HepG2 (cell line): ENCODE data around the gene SMIM36. TPM values are rescaled to one million over a fixed set of nuclear protein-coding genes. Genes with fewer than 3 reads are reported as not detected.

Source experiments
- ATAC-seq: fragments of 200-7000 bp; cut with Tn5 transposase; 3 replicates; pipeline ENCODE4 v1.9.1; 2020; ENCODE audit warnings: mild to moderate bottlenecking, moderate library complexity
- BruUV-seq: library from RNA; stranded (reverse); fragments of 400-500 nt; replicated peaks from 2 replicates; lab custom pipeline; 2021; lab: Mats Ljungman, UMichigan
- CTCF ChIA-PET: fragments of 300-600 bp; formaldehyde crosslinking; extraction: SDS; loops from one replicate; lab custom pipeline; 2021; ENCODE audit warnings: low total read pairs, inconsistent platforms, low intra/inter-chr PET ratio; lab: Yijun Ruan, JAX
- POLR2A ChIA-PET: fragments of 350-600 bp; sonication (Branson Sonifier 250); formaldehyde crosslinking; loops from one replicate; lab custom pipeline; 2020; ENCODE audit warnings: antibody characterized with exemption, inconsistent platforms; lab: Yijun Ruan, JAX
- DNase-seq: peaks from one replicate; pipeline ENCODE4 v3.0.0-alpha.2; 2015; ENCODE audit warnings: low spot score
- FAIRE-seq: peaks from 3 replicates; lab custom pipeline; 2011; peaks lifted over from hg19 to GRCh38; lab: Jason Lieb, UNC
- H2AFZ ChIP-seq: one replicate; pipeline ENCODE4 v1.6.1; 2011; ENCODE audit warnings: low read length, inconsistent platforms
- H3K27ac ChIP-seq: fragments of 300-600 bp; 3 replicates; pipeline ENCODE4 v1.8.0; 2011; ENCODE audit warnings: mixed run types, mild to moderate bottlenecking, mixed read lengths, low read length, inconsistent platforms; ENCODE audit not compliant: insufficient read depth; ENCODE audit errors: extremely low read length
- H3K27me3 ChIP-seq, 2 experiments: fragments of 200-600 bp in 1 of 2; 2 replicates in 1 of 2; 3 replicates in 1 of 2; pipeline versions ENCODE4 v1.6.0 to v1.8.0; 2011; ENCODE audit warnings: low read length in 2 of 2, mild to moderate bottlenecking in 2 of 2, moderate library complexity in 2 of 2, inconsistent platforms in 1 of 2; ENCODE audit not compliant: insufficient read depth in 2 of 2, control insufficient read depth in 1 of 2
- H3K36me3 ChIP-seq, 2 experiments: fragments of 200-600 bp in 1 of 2; replicated peaks in 1 of 2; 2 replicates in 1 of 2; 3 replicates in 1 of 2; pipeline versions ENCODE4 v1.5.1 to v1.8.0; 2011; ENCODE audit warnings: low read length in 2 of 2, inconsistent platforms in 1 of 2; ENCODE audit not compliant: insufficient read depth in 2 of 2, control insufficient read depth in 1 of 2
- H3K4me1 ChIP-seq: 2 replicates; pipeline ENCODE4 v1.5.1; 2012; ENCODE audit warnings: low read length, inconsistent platforms; ENCODE audit not compliant: insufficient read depth
- H3K4me2 ChIP-seq: 2 replicates; pipeline ENCODE4 v1.6.0; 2011; ENCODE audit warnings: low read depth, low read length, inconsistent platforms
- H3K4me3 ChIP-seq, 3 experiments: fragments of 200-600 bp in 1 of 3; sonication (generic), shearing (Covaris generic) in 1 of 3; replicated peaks in 1 of 3; 2 replicates each; pipeline ENCODE4 v1.5.1; 2011 to 2016; ENCODE audit warnings: low read length in 3 of 3, inconsistent platforms in 2 of 3, low read depth in 2 of 3, mild to moderate bottlenecking in 2 of 3, control low read depth in 1 of 3, mixed read lengths in 1 of 3; ENCODE audit not compliant: insufficient read depth in 1 of 3
- H3K79me2 ChIP-seq: one replicate; pipeline ENCODE4 v1.6.1; 2011; ENCODE audit warnings: low read length, inconsistent platforms; ENCODE audit not compliant: insufficient read depth
- H3K9ac ChIP-seq: 2 replicates; pipeline ENCODE4 v1.6.0; 2011; ENCODE audit warnings: mild to moderate bottlenecking, low read depth, low read length, inconsistent platforms; ENCODE audit not compliant: insufficient read depth
- H3K9me3 ChIP-seq: 2 replicates; pipeline ENCODE4 v1.5.1; 2012; ENCODE audit warnings: mild to moderate bottlenecking, low read length
- H4K20me1 ChIP-seq: 2 replicates; pipeline ENCODE4 v1.6.0; 2011; ENCODE audit warnings: inconsistent platforms, mild to moderate bottlenecking, low read length, moderate library complexity; ENCODE audit not compliant: insufficient read depth
- GABPB1 ChIP-seq: IDR thresholded peaks from 2 replicates; pipeline ENCODE4 v1.6.1; 2016; ENCODE audit warnings: mild to moderate bottlenecking, missing genetic modification reagents, moderate library complexity, missing compliant biosample characterization
- MED1 ChIP-seq: sonication (generic); formaldehyde crosslinking; IDR thresholded peaks from 2 replicates; pipeline ENCODE4 v1.4.0; 2020; ENCODE audit warnings: missing genetic modification reagents
- NFATC3 ChIP-seq: sonication (generic); formaldehyde crosslinking; IDR thresholded peaks from 2 replicates; pipeline ENCODE4 v1.5.1; 2020; ENCODE audit warnings: mild to moderate bottlenecking, missing genetic modification reagents
- RARA ChIP-seq: IDR thresholded peaks from 2 replicates; pipeline ENCODE4 v1.6.1; 2016; ENCODE audit warnings: missing genetic modification reagents, missing compliant biosample characterization
- SKI ChIP-seq: fragments of 450-650 bp; IDR thresholded peaks from one replicate; pipeline ENCODE4 v1.6.1; 2018; ENCODE audit warnings: mild to moderate bottlenecking; ENCODE audit not compliant: partially characterized antibody
- ZNF703 ChIP-seq: sonication (generic); formaldehyde crosslinking; IDR thresholded peaks from 2 replicates; pipeline ENCODE4 v1.5.1; 2020; ENCODE audit warnings: missing genetic modification reagents, mild to moderate bottlenecking, moderate library complexity, borderline replicate concordance
- WGBS: methylation state at CpG from one replicate; pipeline ENCODE4 v1.1.6; 2017; ENCODE audit warnings: low lambda C conversion rate; 5-methylcytosine and 5-hydroxymethylcytosine counted together
- in situ Hi-C: cut with HindIII; loops from 2 replicates; pipeline ENCODE4 v1.10.0; 2017; ENCODE audit warnings: low pct_unique_long_range_greater_than_20kb; ENCODE audit not compliant: extremely low pct_ligation_motif_present
- intact Hi-C: fragments of 100-400 bp; cut with micrococcal nuclease; formaldehyde crosslinking; loops from one replicate; pipeline ENCODE4 v1.10.0; 2022; ENCODE audit not compliant: unreplicated experiment
- polyA plus RNA-seq, 8 experiments: library from polyadenylated mRNA; depleted of rRNA in 3 of 8; stranded (reverse) in 7 of 8; unstranded in 1 of 8; fragments of >200 nt; fragmentation: Illumina TruSeq in 4 of 8; extraction: Trizol in 4 of 8; gene quantifications; 2 replicates each; pipeline versions ENCODE4 v1.2.1 to v1.2.3, GENCODE V29; 2011 to 2016; ENCODE audit warnings: low read depth in 4 of 8, missing spikeins in 1 of 8, mixed read lengths in 1 of 8; ENCODE audit not compliant: insufficient read depth in 1 of 8
- total RNA-seq, 5 experiments: library from RNA; depleted of rRNA; stranded (reverse); fragments of >200 nt; fragmentation: Illumina TruSeq; extraction: Trizol; gene quantifications; 2 replicates each; pipeline ENCODE4 v1.2.3, GENCODE V29; 2016; ENCODE audit warnings: low read depth in 1 of 5
- TF ChIP-seq, protein P1 (sequence below), 2 experiments: sonication (generic) in 1 of 2; formaldehyde crosslinking in 1 of 2; IDR thresholded peaks; 2 replicates each; pipeline versions ENCODE4 v1.4.0 to v1.6.1; 2016 to 2020; ENCODE audit warnings: borderline replicate concordance in 1 of 2, low read depth in 1 of 2, mild to moderate bottlenecking in 1 of 2, missing genetic modification reagents in 1 of 2
- TF ChIP-seq, protein P2 (sequence below): sonication (generic); formaldehyde crosslinking; IDR thresholded peaks from 2 replicates; pipeline ENCODE4 v1.8.0; 2022; ENCODE audit warnings: missing genetic modification reagents, mild to moderate bottlenecking, borderline replicate concordance
- TF ChIP-seq, protein P3 (sequence below): sonication (generic); formaldehyde crosslinking; IDR thresholded peaks from 2 replicates; pipeline ENCODE4 v1.4.0; 2020; ENCODE audit warnings: missing genetic modification reagents

Gene SMIM36
- total and polyA plus RNA-seq, 2 of the 13 experiments (the other 11 are each of a cell fraction or from before 2014, with no cell fraction given), result not detected

DNA sequence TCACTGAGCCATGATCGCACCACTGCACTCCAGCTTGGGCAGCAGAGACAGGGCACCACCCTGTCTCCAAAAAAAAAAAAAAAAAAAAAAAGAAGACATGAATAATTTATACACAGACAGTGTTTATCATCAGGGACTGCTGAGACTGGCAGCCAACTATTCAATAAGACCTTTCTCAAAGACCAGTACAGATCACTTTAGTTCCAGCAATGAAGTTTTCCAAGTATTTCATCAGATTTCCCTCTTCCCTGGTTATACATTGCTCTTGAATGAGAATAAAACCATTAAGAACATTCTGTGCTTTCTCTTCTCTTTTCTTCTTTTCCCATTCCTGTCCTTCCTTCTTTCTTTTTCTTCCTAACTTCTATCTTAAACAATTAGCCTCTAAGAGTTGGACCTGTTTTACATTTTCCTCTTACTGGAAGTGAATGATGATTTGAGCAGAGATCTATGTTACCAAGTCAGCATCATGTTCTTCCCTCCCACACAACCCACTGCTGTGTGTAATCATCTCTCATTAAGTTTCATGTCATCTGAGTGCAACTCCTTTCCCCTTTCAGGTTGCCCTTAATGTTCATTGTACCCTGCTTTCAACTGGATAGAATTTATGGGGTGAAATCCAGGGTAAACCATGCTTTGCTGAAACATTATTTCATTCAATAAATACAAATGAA, 35.9 kb upstream of the SMIM36 start:
- ChIA-PET POLR2A (no interaction called here), CTCF (no interaction called here)
- no peak for ATAC-seq
- Histone ChIP-seq H3K4me1 (no peaks in the 10 kb centered on the region), H3K27ac (no peak overlapping the region), H3K36me3 (no peaks in the 10 kb centered on the region), H3K79me2 (no peaks in the 10 kb centered on the region), H3K9me3 (no peaks in the 10 kb centered on the region), H2AFZ (no peak overlapping the region), H3K4me3 (no peak overlapping the region), H3K27me3 (peaks cover 0 to 7% of the 10 kb centered on the region in 2 experiments; a peak in 2 of 5 replicates), H3K4me2 (no peak overlapping the region), H3K9ac (no peak overlapping the region), H4K20me1 (no peaks in the 10 kb centered on the region)
- FAIRE-seq, result no peak
- no TSS peak for BruUV-seq
- in situ Hi-C loops (no loop called here), intact Hi-C loops (no loop called here)
- 0% methylated on average over 1 of the region's 1 CpG for WGBS
- no peak for DNase-seq
- TF ChIP-seq SKI (no peak), ZNF703 (no peak), RARA (CRISPR knock-in tag) (no peak), GABPB1 (CRISPR knock-in tag) (no peak), NFATC3 (no peak), MED1 (CRISPR knock-in tag) (no peak)
- TF ChIP-seq, protein P1, sequence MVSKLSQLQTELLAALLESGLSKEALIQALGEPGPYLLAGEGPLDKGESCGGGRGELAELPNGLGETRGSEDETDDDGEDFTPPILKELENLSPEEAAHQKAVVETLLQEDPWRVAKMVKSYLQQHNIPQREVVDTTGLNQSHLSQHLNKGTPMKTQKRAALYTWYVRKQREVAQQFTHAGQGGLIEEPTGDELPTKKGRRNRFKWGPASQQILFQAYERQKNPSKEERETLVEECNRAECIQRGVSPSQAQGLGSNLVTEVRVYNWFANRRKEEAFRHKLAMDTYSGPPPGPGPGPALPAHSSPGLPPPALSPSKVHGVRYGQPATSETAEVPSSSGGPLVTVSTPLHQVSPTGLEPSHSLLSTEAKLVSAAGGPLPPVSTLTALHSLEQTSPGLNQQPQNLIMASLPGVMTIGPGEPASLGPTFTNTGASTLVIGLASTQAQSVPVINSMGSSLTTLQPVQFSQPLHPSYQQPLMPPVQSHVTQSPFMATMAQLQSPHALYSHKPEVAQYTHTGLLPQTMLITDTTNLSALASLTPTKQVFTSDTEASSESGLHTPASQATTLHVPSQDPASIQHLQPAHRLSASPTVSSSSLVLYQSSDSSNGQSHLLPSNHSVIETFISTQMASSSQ (IDR thresholded peaks at IDR 0.05; ENCODE audit: low read depth), result no peak
- TF ChIP-seq, protein P1 (CRISPR knock-in tag; IDR thresholded peaks at IDR 0.05; ENCODE audit: borderline replicate concordance), result no peak
- TF ChIP-seq, protein P2, sequence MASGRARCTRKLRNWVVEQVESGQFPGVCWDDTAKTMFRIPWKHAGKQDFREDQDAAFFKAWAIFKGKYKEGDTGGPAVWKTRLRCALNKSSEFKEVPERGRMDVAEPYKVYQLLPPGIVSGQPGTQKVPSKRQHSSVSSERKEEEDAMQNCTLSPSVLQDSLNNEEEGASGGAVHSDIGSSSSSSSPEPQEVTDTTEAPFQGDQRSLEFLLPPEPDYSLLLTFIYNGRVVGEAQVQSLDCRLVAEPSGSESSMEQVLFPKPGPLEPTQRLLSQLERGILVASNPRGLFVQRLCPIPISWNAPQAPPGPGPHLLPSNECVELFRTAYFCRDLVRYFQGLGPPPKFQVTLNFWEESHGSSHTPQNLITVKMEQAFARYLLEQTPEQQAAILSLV, result no peak
- TF ChIP-seq, protein P3, sequence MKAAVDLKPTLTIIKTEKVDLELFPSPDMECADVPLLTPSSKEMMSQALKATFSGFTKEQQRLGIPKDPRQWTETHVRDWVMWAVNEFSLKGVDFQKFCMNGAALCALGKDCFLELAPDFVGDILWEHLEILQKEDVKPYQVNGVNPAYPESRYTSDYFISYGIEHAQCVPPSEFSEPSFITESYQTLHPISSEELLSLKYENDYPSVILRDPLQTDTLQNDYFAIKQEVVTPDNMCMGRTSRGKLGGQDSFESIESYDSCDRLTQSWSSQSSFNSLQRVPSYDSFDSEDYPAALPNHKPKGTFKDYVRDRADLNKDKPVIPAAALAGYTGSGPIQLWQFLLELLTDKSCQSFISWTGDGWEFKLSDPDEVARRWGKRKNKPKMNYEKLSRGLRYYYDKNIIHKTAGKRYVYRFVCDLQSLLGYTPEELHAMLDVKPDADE (CRISPR knock-in tag), result no peak
